Upper lobe of left lung (tissue), 6 donors: Measurements from ENCODE around the gene XBP1. TPM values are rescaled to one million over a fixed set of nuclear protein-coding genes. Genes with fewer than 3 reads are reported as not detected.
"Not testable (repeated sequence)": the region's sequence is repeated elsewhere in the genome, so short reads cannot be mapped to it uniquely, and the experiment has no call there.

ENCODE experiments used
- ATAC-seq, 2 donors: fragments of 200-7000 bp; cut with Tn5 transposase; one replicate each; pipeline ENCODE4 v1.9.1; 2022; ENCODE audit warnings: mild to moderate bottlenecking in 2 of 2, moderate library complexity in 2 of 2; ENCODE audit not compliant: low FRiP score in 2 of 2
- DNase-seq, 2 donors: peaks; one replicate each; pipeline ENCODE4 v3.0.0-alpha.2; 2019 to 2020
- H3K27ac ChIP-seq, 4 donors: fragments of 200-600 bp; sonication (generic); one replicate each; pipeline ENCODE4 v1.5.1; 2016 to 2019
- H3K27me3 ChIP-seq, 4 donors: fragments of 200-600 bp; sonication (generic); one replicate each; pipeline ENCODE4 v1.5.1; 2017 to 2019
- H3K36me3 ChIP-seq, 4 donors: fragments of 200-600 bp; sonication (generic); one replicate each; pipeline ENCODE4 v1.5.1; 2016 to 2019
- H3K4me1 ChIP-seq, 4 donors: fragments of 200-600 bp; sonication (generic); one replicate each; pipeline ENCODE4 v1.5.1; 2018 to 2019
- H3K4me3 ChIP-seq, 4 donors: fragments of 200-600 bp; sonication (generic); one replicate each; pipeline ENCODE4 v1.5.1; 2017 to 2019; ENCODE audit warnings: mild to moderate bottlenecking in 2 of 4, moderate library complexity in 1 of 4
- H3K9me3 ChIP-seq, 4 donors: fragments of 200-600 bp; sonication (generic); one replicate each; pipeline ENCODE4 v1.5.1; 2018 to 2019
- CTCF ChIP-seq, 6 experiments: fragments of 450-650 bp in 4 of 6; fragments of 200-600 bp in 2 of 6; sonication (generic) in 2 of 6; IDR thresholded peaks; one replicate each; pipeline ENCODE4 v1.5.1; 2016 to 2019; ENCODE audit warnings: antibody characterized with exemption in 6 of 6
- EP300 ChIP-seq, 4 donors: sonication (generic); formaldehyde crosslinking; IDR thresholded peaks; one replicate each; pipeline ENCODE4 v1.5.1; 2017; ENCODE audit warnings: antibody characterized with exemption in 4 of 4, control low read depth in 2 of 4
- POLR2A ChIP-seq, 4 donors: fragments of 450-650 bp; IDR thresholded peaks; one replicate each; pipeline ENCODE4 v1.5.1; 2016 to 2017; ENCODE audit warnings: antibody characterized with exemption in 4 of 4, mild to moderate bottlenecking in 2 of 4
- POLR2AphosphoS5 ChIP-seq, 2 donors: sonication (generic); formaldehyde crosslinking; IDR thresholded peaks; one replicate each; pipeline ENCODE4 v1.5.1; 2017; ENCODE audit warnings: antibody characterized with exemption in 2 of 2
- WGBS, 2 donors: methylation state at CpG; one replicate each; pipeline ENCODE4 v1.1.5; 2017 to 2018; 5-methylcytosine and 5-hydroxymethylcytosine counted together
- total RNA-seq, 6 donors: library from RNA; depleted of rRNA in 4 of 6; stranded (reverse); fragments of >200 nt in 4 of 6; gene quantifications; one replicate each; pipeline versions ENCODE4 v1.1.0 to v1.2.1, GENCODE V29; 2016 to 2021
- donor health status: DM: no; HTN: no; CAD: no; lungs with moderate emphysema.
- donor health status: DM: no; HTN: yes; CAD: no; lungs with severe emphysema.

The XBP1 gene
- total RNA-seq, 6 donors from 2014 or later = 208 to 377 (median 279) TPM

DNA sequence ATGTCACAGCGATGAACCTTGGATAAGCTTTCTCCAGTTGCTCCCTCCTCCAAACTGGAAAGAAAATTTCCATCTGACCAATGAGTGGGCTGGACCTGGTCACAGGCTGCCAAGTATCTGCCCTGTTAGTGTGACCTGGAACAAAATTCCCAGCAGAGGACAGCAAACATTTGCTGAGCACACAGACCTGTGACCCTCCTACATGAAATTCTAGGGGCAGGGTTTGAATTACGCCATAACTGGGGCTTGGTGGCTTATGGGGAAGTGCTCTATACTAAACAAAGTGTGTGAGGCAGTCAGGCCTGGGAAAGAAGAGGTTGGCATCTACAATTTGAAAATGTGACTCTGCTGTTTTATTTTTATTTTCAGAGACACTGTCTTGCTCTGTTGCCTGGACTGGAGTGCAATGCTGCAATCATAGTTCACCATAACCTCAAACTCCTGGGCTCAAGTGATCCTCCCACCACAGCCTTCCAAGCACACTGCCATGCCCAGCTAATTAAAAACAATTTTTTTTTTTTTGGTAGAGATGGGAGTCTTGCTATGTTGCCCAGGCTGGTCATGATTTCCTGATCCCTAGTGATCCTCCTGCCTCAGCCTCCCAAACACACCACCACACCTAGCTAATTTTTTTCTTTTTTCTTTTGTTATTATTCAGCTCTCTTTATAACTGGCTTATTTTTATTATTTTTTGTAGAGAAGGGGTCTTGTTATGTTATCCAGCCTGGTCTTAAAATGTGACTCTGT, 13.6 kb upstream of the XBP1 start:
- ATAC-seq = peak; percentile 79 to 88
- WGBS, 2 donors = 30 to 35% methylated on average over 2 of the region's 2 CpGs
- peak overlapping the region; percentile 69 to 86 (median 84) for H3K27ac ChIP-seq
- no peaks in the 10 kb centered on the region for H3K9me3 ChIP-seq
- no peaks in the 10 kb centered on the region for H3K27me3 ChIP-seq
- no peak overlapping the region for H3K4me3 ChIP-seq
- peak; percentile 64 to 77 for TF ChIP-seq POLR2AphosphoS5 (IDR thresholded peaks at IDR 0.05)
- TF ChIP-seq EP300 (IDR thresholded peaks at IDR 0.05) = peak in 2 of 4 donors; percentile 23 to 68
- no peak for TF ChIP-seq CTCF (IDR thresholded peaks at IDR 0.05)
- peak in 1 of 4 donors; percentile 49 for TF ChIP-seq POLR2A (IDR thresholded peaks at IDR 0.05)
- H3K36me3 ChIP-seq = peaks cover 0 to 3% (median 0%) of the 10 kb centered on the region in 4 donors
- DNase-seq = peak in 1 of 2 donors; percentile 86
- peaks cover 67 to 90% (median 81%) of the 10 kb centered on the region in 4 donors for H3K4me1 ChIP-seq

DNA sequence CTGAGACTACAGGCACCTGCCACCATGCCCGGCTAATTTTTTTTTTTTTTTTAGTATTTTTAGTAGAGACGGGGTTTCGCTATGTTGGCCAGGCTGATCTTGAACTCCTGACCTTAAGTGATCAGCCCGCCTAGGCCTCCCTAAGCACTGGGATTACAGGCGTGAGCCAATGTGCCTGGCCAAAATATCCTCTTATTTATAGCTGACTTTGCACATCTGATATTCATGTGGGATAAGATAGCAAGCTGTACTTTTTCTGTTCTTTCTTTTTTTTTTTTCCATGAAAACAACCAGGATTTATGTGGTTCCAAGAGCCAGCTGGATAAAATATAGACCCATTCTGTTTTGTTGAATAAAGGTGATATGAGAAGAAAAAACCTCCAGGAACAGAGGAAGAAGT, 12.1 kb upstream of the XBP1 start:
- TF ChIP-seq EP300 (IDR thresholded peaks at IDR 0.05) (no peak), POLR2A (IDR thresholded peaks at IDR 0.05) (no peak), POLR2AphosphoS5 (IDR thresholded peaks at IDR 0.05) (no peak), CTCF (IDR thresholded peaks at IDR 0.05) (no peak)
- peaks cover 0 to 11% (median 0%) of the 10 kb centered on the region in 4 donors for H3K36me3 ChIP-seq
- no peaks in the 10 kb centered on the region for H3K9me3 ChIP-seq
- 58 to 66% methylated on average over 5 of the region's 5 CpGs for WGBS, 2 donors
- no peak for ATAC-seq
- DNase-seq = no peak
- H3K4me1 ChIP-seq = peaks cover 65 to 88% (median 75%) of the 10 kb centered on the region in 4 donors
- no peaks in the 10 kb centered on the region for H3K27me3 ChIP-seq
- H3K27ac ChIP-seq = peak overlapping the region; percentile 69 to 86 (median 84)
- no peak overlapping the region for H3K4me3 ChIP-seq

DNA sequence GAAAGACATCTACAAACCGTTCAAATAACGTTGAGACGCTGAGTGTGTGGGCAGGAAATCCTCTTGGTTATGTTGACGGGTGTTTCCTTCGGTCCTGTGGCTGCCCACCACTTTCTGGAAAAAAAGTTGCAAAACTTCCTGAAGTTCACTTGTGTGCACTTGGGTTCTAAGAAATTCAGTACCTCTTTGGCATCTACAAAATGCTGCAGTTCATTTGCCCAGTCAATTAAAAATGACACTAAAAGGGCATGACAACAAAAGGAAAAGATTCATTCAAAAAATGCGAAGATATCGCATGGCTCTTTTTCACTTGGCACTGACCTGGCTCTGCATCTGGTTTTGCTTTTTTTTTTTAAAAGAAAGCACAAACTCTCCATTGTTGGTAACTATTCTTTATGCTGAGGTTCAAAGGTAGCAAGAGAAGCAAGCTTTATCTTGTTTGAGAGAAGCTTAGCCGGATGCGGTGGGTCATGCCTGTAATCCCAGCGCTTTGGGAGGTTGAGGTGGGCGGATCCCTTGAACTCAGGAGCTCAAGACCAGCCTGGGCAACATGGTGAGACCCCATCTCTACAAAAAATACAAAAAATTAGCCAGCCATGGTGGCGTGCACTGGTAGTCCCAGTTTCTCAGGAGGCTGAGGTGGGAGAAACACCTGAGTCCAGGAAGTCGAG, 10.6 kb upstream of the XBP1 start:
- DNase-seq = peak in 1 of 2 donors; percentile 65
- TF ChIP-seq EP300 (IDR thresholded peaks at IDR 0.05) = peak in 2 of 4 donors; percentile 30 to 34
- peak in 1 of 4 donors; percentile 24 for TF ChIP-seq POLR2A (IDR thresholded peaks at IDR 0.05)
- TF ChIP-seq POLR2AphosphoS5 (IDR thresholded peaks at IDR 0.05) = peak; percentile 51 to 75
- TF ChIP-seq CTCF (IDR thresholded peaks at IDR 0.05) = no peak

GRCh38 chr22:28808716-28809355, 8.5 kb upstream of the XBP1 start:
- ATAC-seq = no peak
- DNase-seq = no peak
- peaks cover 51 to 64% (median 55%) of the 10 kb centered on the region in 4 donors for H3K4me1 ChIP-seq
- no peaks in the 10 kb centered on the region for H3K27me3 ChIP-seq
- no peaks in the 10 kb centered on the region for H3K9me3 ChIP-seq
- H3K4me3 ChIP-seq = no peak overlapping the region
- peak overlapping the region; percentile 53 to 73 (median 66) for H3K27ac ChIP-seq
- peaks cover 0 to 15% (median 0%) of the 10 kb centered on the region in 4 donors for H3K36me3 ChIP-seq
- TF ChIP-seq CTCF (IDR thresholded peaks at IDR 0.05) = no peak
- TF ChIP-seq POLR2AphosphoS5 (IDR thresholded peaks at IDR 0.05) = no peak
- no peak for TF ChIP-seq EP300 (IDR thresholded peaks at IDR 0.05)
- no peak for TF ChIP-seq POLR2A (IDR thresholded peaks at IDR 0.05)

More for the DNA sequence above, 10.6 kb upstream of the XBP1 start:
- no peaks in the 10 kb centered on the region for H3K27me3 ChIP-seq
- H3K27ac ChIP-seq = peak overlapping the region; percentile 69 to 86 (median 84)
- no peaks in the 10 kb centered on the region for H3K9me3 ChIP-seq
- peak in 1 of 2 donors; percentile 48 for ATAC-seq
- H3K36me3 ChIP-seq = peaks cover 0 to 11% (median 0%) of the 10 kb centered on the region in 4 donors
- 26 to 47% methylated on average over 13 of the region's 13 CpGs for whole genome bisulfite sequencing, 2 donors
- H3K4me3 ChIP-seq = peak overlapping the region in 1 of 4 donors; percentile 0
- peaks cover 67 to 86% (median 71%) of the 10 kb centered on the region in 4 donors for H3K4me1 ChIP-seq

DNA sequence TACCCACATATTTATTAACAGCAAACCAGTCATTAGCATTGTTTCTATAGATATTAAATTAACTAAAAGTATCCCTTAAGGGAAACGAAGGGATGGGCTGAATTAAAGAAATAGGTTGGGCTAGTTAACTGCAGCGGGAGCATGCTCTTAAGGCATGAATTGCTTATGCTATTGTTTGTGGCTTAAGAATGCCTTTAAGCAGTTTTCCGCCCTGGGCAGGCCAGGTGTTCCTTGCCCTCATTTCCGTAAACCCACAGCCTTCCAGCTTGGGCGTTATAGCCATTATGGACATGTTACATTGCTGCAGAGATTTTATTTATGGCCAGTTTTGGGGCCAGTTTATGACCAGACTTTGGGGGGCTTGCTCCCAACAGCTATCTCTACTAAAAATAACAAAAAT, 5.1 kb upstream of the XBP1 start:
- H3K9me3 ChIP-seq, H3K27me3 ChIP-seq, H3K27ac ChIP-seq, DNase-seq, H3K4me3 ChIP-seq, ATAC-seq: not testable (repeated sequence)
- Histone ChIP-seq H3K4me1 (peaks cover 37 to 55% (median 41%) of the 10 kb centered on the region in 4 donors), H3K36me3 (peaks cover 0 to 17% (median 0%) of the 10 kb centered on the region in 4 donors)
- 92 to 94% methylated on average over 5 of the region's 5 CpGs for WGBS, 2 donors
